AG20443 (cell line): ENCODE results near the gene BCAP31.
"Not testable (repeated sequence)": the region's sequence is repeated elsewhere in the genome, so short reads cannot be mapped to it uniquely, and the experiment has no call there.

ENCODE experiments used
- DNase-seq: peaks from one replicate; pipeline ENCODE4 v3.0.0; 2012; ENCODE audit warnings: low spot score, mixed read lengths

Gene BCAP31

DNA sequence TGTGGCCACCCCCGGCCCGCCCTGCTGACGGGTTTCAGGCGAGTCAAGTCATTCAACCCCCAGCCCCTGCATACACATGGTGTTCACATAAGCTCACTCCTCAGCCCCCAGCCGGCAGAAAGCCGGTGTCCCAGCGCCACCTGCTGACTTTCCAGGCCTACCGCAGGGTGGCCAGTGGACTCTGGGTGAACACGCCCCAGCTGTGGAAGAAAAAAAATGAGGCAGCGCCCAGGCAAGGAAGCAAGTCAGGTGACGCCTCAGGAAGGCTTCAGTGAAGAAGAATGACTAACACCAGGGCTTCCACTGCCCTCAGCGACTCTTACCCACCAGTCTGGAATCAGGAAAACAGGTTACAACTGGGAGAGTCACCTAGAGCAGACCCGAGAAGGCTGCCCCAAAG, 15.8 kb downstream of the BCAP31 start:
- DNase-seq, result peak; percentile 69

DNA sequence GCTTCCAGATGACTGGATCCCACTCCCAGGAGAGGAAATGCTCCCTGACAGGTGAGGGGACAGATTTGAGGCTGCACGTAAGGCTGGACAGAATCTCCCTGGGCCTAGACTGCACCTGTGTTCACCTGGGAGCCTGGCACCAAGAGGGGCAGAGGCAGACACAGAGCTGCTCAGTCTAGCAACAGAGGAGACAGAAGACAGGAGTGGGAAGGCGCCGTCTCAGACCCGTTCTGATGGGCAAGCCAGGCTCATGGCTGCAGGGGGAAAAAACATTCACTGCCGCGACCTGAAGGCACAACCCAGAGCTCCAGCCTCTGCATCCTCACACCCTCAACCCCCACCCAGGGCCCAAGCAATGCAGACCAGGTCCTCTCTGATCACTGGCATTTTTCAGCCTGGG, 16.8 kb downstream of the BCAP31 start:
- DNase-seq, result no peak

DNA sequence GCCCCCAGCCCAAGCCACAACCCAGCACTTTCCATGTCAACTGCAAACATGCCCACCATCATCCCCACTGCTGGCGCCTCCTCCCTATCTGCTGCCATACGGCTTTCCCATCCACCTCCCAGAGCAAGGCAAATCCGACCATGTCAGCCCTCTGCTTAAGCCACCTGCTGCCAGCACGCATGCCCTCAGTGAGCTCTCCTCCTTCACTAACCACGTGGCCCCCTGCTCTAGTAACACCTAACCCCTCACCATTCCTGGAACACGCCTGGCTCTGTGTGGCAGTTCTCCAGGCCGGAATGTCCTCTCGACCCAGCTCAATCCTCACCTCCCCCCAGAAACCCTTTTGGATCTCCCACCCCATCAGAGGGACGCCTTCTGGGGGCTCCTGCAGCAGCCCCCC, 17.4 kb downstream of the BCAP31 start:
- no peak for DNase-seq

DNA sequence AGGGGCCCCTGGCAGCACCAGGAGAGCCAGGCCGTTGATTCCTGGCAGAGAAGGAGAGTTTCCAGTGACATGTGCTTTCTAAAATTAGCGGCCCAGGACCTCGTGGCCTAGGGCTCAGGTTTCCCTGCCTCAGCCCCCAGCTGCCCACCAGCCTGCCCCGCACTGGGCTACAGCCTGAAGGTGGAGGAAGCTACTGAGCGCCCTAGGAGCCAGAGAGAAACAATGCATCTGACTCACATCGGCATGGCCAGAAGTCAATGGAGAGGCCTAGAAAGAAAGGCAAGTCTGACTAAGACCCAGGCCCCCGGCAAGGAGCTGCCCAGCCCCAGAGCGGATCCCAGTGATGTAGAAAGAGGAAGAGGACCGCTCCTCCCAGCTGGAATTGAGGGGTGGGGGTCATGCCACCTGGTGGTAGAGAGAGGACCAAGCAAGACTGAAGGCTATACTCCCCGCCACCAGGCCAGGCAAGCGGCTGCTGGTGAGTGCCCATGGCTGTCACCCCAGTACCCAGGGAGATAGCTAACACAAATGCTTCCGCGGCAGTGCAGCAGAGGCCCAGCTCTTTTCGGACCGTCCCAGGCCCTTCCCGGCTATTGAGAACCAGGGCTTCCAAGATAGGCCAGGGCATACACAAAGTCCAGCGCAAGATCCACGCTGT, 18.7 kb downstream of the BCAP31 start:
- not testable (repeated sequence) for DNase-seq

DNA sequence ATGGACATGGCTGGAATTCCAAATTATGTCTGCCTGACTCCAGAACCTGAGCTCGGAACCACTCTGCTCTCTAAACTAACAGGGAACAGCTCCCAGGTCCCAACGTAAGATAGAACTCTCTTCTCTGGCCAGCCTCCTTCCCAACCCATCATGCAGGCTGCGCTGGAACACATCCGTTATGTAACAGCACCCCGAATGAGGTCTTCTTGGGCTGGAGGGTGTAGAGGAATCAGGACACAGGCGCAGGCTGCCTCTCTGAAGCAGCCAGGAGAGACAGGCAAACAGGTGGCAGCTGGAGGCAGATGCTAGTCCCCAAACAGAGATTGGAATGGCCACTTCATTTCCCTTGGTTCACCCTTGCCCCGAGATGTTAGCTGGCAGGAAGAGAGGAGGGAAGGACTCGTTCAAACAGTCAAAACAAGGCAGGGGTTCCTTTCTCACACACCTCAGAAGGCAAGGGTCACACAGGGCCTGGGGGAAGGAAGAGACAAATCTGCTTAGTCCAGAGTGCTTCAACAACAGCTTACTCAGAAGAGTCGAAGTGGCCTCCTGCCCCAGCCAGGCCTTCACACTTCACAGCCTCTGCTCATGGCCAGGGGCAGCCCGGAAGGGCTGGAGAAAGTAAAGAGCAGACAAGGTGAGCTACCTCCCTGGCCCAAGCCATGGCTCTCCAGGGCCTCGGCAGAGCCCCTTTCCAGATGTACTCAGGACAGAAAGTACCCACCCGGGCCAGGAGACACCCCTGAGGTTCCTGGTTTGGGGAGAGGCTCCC, 19.4 kb downstream of the BCAP31 start:
- DNase-seq, result not testable (repeated sequence)

DNA sequence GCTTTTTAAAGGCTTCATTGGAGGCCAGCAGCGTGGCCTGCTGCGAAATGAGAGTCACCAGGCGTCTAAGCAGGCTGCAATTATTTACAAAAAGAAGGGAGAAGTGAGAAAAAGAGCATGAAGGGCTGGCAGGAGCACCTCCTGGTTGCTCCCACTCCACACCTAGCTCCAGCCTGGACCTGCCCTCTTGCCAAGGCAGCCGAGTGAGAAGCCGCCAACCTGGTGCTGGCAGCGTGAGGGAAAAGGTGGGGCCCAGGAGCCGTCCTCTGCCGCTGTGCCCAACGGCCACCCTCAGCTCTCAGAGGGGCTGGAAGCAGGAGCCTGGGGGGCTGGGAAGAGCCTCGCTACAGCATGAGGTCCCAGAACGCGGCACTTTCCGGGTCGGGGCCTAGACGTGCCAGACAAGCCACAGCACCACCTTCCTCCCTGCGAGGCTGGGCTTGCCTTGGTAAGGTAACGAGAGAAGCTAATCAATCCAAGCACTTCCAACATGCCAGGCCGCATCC, 20.1 kb downstream of the BCAP31 start:
- DNase-seq, result no peak

DNA sequence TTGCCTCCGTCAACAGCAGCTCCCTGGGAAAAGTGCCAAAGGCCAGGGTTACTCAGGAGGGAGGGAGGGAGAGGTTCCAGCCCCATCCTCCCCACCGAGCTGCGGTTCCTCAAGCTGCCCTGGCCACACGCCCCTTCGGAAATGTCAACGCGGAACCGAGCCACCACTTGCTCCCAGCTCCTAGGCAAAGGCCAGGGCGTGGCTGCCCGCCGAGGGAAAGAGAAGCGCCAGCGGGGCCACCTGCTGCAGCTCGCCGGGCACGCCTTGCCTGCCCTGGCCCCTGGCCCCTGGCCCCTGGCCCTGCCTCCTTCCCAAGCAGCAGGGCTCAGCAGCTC, 21.2 kb downstream of the BCAP31 start:
- DNase-seq, result no peak

DNA sequence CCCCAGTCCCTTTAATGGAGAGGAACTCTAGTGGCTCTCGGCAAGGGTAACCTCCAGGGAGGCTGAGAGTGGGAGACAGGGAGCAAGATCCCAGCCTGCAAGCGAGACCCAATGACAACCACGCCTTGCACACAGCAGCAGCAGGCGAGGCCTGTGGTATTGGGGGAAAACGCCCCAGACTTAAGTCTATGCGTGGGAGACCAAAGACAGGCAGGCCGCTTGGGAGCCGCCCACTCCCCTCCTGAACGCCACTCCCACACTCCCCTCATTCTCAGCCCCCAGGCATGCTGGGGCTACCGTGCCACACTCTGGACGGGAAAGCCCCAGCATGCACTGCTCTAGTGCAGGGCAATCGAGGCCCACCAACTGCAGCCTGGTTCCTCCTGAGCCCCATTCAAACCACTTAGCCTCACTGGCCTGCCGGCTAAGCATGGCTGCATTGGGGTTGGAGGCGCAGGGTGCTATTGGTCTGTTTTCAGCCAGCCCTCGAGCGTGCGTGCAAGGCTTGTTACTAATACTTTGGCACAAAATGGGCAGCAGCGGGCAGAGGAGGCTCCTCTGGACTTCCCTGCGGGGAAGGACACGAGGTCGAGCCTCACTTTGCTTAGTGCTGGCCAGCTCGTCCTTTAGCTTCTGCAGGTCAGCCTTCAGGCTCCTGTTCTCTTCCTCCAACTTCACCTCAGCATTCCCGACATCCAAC, 21.7 kb downstream of the BCAP31 start:
- no peak for DNase-seq

DNA sequence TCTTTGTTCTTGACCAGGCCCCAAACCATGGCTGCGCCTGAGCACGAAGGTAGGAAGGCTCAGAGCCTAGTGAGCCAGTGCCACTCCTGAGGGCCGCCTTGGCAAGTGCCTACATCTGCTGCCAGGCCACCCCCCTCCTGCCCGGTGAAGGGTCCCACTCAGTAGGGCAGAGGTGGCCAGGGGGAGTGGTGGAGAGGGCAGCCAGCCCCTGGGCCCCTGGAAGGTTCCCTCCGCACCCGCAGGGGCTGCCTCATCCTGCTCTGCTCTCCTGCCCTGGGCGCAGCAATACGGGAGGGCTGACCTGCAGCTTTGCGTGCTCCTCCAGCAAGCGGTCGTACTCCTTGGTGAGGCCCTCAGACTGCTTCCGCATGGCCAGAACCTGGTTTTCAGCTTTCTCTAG, 22.5 kb downstream of the BCAP31 start:
- DNase-seq, result no peak

DNA sequence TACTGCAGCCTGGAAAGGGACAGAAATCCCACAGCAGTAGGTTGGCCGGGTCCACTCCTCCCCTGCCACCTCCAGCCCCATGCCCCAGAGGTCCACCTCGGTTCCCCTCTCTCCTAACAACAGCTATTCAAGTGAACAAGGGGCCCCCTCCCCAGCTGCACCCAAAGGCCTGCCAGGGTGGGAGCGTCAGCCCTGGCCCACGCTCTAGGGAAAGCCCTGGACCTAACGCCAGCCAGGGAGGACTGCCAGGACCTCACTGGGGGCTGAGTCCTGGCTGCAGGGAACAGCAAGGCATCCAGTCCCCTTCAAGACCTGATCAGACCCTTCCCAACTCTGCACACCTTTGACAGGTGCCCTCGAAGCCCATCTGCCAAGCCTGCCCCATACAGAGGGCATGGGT, 23.2 kb downstream of the BCAP31 start:
- DNase-seq, result no peak

DNA sequence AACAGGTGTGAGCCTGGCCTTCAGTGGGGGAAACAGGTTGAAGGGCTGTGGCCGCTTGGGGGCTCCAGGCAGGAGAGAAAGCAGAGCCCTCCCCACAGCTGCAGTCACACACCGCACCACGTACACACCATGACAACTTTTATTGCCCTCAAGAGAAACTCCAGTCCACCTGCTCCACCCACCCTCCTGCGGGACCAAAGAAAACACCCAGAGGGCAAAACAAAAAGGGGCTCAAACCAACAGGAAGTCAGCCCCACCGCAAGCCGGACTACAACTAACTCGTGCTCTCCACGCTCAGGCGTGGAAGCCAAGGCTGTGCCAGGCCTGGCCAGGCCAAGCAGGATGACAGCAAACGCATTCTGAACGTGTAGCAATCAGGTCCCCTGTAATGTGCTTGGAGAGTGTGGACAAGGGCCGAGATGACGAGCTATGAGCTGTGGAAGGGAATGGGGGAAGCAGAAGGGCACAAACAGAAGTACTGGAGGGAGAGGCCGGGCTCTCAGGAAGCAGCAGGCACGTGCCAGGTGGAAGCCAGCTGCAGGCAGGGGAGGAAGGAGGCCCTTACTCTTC, 23.7 kb downstream of the BCAP31 start:
- DNase-seq, result no peak

DNA sequence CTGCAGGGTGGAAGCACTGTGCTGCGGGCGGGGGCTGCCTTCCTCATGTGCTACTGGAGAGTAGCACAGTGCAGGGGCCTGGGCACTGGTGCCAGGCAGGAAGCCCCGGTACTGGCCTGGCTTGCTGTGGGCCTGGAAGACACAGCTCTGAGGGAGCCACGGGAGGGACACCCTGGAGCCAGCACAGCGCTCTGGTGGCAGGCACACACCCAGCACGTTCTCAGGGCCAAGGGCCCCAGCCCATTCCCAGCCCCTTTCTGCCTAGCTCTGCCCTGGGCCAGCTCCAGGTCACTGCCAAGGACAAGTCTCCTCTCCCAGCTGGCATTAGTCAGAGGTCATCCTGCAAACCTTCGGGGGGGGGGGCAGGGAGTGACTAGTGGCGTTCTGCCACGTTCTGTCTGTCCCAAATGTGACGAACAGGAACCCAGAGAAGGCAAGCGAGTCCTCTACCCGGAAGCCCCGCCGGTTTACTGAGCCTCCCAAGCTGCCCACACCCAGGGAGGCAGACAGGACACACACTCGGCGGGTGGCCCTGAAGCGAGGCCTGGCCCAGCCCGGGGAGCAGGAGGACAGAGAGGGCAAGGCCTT, 24.3 kb downstream of the BCAP31 start:
- DNase-seq, result not testable (repeated sequence)

DNA sequence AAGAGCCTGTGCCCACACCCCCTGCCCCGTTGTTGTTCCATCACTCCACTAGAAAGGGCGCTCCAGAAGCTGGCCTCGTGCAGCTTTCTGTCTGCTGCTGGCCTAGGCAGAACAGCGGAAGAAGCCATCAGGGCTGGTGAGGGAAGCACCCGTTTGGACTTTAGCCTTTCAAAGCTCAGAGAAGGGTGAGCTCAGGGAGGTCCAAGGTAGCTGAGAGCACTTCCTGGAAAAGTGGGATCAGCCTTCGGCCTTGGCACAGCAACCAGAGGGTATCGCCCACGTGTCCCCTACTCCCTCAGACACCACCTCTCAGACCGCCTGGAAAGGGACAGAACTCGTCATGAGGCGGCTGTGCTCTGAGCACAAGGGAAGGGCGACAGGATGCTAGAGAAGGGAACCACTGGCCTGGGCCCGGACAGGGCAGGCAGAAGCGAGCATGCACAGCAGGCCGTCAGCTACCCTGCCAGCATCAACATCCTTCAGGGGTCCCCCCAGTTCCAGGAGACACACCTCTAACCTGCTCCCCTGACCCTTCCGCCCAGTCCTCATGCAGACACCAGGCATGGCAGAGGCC, 24.9 kb downstream of the BCAP31 start:
- not testable (repeated sequence) for DNase-seq

DNA sequence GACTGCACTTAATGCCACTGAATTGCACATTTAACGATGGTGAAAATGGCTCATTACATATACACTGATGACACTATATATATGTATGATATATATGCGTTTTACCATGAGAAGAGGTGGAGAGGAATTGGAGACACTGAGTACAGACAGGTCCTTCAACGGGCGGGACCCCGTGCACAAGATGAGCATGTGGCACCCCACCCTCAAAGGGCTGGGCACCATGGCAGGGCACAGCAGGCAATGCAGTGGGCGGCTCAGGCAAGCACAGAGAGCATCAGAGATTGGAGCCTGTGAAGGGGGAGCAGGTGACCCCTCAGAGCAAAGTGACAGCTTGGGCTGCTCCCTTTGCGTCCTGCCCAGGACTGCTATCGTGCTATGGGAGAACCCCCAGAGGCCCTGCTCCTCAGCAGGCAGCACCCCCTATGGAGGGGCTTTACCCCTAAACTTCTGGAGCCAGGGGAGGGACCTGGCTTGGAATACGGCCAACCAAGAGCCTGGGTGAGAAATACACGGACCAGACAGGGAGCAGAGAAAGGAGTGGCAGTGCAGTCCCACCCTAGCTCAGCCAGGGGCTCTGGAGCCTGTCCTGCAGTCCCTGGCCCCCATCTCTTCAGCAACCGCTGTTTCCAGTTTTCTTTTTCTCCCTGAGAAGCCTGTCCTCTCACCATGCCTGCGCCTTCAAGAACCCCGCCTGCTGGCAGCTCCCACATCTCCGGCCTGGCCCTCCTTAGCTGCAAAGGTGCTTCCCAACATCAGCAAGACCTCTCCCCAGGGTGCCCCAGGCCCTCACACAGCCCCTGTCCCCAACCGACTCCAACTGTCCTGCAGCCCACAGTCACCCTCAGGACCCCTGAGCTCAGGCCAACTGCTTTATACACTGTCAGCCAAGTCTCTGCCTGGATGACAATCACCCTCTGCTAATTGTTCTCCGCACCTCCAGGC, 26.0 kb downstream of the BCAP31 start:
- DNase-seq, result no peak

DNA sequence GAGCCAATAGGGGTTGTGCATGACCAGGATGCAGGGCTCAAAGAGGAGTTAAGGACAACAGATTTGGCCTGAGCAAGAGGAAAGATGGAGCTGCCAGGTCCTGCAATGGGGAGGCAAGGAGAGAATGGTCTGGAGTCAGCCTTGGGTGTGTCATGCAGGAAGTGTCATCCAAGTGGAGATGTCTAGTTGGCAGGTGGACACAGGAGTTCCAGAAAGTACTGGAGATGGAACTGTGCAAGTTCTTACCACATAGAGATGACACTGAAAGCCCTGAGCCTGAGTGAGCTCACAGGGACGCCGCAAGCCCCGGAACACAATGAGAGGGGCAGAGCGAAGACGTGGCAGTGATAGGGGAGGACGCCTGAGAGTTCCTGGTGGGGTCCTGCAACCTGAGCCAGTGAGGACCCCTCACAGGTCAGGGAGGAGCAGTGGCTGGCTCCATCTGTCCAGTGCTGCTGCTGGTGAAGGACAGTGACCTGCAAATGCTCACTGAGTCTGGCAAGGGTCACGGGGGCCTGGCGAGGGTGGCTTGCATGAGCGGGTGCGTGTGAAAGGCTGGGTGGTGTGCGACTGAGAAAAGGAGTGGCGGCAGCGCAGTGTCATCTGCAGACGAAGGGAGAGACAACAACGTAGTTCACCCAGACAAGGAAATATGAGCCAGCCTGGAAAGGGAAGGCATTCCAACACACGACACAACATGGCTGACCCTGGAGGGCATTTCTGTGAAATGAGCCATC, 27.0 kb downstream of the BCAP31 start:
- not testable (repeated sequence) for DNase-seq

DNA sequence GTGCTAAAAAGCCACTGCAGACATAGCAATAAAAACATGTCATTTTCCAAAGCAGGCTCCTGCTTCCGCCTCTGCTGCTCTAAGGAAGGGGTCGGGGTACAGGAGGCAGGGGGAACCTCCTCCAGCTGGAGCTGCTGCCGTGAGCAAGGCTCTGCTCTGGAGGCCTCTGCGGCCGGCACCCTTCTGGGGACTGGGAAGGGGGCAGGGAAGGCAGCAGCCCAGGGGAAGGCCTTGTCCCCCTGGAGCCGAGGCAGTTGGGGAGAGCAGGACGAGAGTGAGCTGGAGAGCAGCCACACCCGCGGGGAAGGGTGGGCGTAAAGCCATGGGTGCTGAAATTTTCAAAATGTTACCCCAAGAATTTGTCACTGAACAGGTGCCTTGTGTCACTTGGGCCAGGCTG, 27.6 kb downstream of the BCAP31 start:
- DNase-seq, result not testable (repeated sequence)

DNA sequence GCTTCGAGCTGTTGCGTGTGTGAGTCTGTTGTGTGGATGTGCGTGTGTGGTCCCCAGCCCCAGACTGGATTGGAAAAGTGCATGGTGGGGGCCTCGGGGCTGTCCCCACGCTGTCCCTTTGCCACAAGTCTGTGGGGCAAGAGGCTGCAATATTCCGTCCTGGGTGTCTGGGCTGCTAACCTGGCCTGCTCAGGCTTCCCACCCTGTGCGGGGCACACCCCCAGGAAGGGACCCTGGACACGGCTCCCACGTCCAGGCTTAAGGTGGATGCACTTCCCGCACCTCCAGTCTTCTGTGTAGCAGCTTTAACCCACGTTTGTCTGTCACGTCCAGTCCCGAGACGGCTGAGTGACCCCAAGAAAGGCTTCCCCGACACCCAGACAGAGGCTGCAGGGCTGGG, 28.1 kb downstream of the BCAP31 start:
- DNase-seq, result no peak

DNA sequence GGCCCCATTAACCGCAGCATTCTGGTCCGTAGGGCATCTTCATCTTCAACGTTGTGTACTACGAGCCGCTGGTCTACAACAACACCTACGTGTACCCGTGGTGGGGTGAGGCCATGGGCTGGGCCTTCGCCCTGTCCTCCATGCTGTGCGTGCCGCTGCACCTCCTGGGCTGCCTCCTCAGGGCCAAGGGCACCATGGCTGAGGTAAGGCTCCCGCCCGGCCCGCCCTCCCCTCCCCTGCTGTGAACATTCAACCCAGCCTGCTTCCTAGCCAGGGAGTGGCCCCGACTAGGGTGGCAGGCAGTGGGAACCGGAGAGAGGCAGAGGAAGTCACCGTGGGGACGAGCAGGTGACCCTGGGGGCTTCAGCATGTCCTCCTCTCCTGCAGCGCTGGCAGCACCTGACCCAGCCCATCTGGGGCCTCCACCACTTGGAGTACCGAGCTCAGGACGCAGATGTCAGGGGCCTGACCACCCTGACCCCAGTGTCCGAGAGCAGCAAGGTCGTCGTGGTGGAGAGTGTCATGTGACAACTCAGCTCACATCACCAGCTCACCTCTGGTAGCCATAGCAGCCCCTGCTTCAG, 29.4 kb downstream of the BCAP31 start:
- DNase-seq, result no peak

DNA sequence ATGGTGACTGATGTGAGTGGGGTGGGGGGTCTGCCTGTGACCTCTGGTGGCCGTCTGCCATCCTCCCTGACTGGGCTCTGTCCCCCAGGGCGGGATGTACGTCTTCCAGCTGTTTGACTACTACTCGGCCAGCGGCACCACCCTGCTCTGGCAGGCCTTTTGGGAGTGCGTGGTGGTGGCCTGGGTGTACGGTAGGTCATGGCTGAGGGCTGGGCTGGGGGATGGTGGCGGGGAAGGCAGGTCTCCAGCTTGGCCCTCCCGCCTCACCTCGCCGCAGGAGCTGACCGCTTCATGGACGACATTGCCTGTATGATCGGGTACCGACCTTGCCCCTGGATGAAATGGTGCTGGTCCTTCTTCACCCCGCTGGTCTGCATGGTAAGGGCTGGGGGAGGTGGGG, 29.9 kb downstream of the BCAP31 start:
- not testable (repeated sequence) for DNase-seq
